Endometrial microvascular endothelial cells (primary cell): ENCODE measurements around the gene ZFP57. TPM values are rescaled to one million over a fixed set of nuclear protein-coding genes. Genes with fewer than 3 reads are reported as not detected.

Experiments used
- in situ Hi-C: cut with HindIII; loops from 2 replicates; pipeline ENCODE4 v1.10.0; 2017; ENCODE audit warnings: low sequenced_read_pairs, low pct_unique_long_range_greater_than_20kb; ENCODE audit errors: inconsistent ontology term
- total RNA-seq: library from RNA; depleted of rRNA; stranded (reverse); fragments of >200 nt; gene quantifications from one replicate; pipeline ENCODE4 v1.2.3, GENCODE V29; 2015; ENCODE audit errors: inconsistent ontology term

The ZFP57 gene
- total RNA-seq = 2.5 TPM

- in situ Hi-C loops = no loop called here
These were observed at the start of gene ZFP57 for GRCh38 chr6:29680904-29681303. ZFP57 (minus strand) TSS chr6:29681152; CDS start chr6:29677003, 4,149 bp downstream.

- in situ Hi-C loops = no loop called here
These were observed 49.7 kb upstream of the ZFP57 start for GRCh38 chr6:29730575-29731126.

GRCh38 chr6:29729774-29730328 lies 48.9 kb upstream of the ZFP57 start:
- in situ Hi-C loops = no loop called here

GRCh38 chr6:29728875-29729270 lies 47.9 kb upstream of the ZFP57 start:
- in situ Hi-C loops = no loop called here

- in situ Hi-C loops = no loop called here
These were observed 47.4 kb upstream of the ZFP57 start for GRCh38 chr6:29728173-29728874.

GRCh38 chr6:29727637-29728036 lies 46.7 kb upstream of the ZFP57 start:
- in situ Hi-C loops = no loop called here

GRCh38 chr6:29726571-29727194 lies 45.7 kb upstream of the ZFP57 start:
- in situ Hi-C loops = no loop called here

- in situ Hi-C loops = no loop called here
These were observed 45.0 kb upstream of the ZFP57 start for GRCh38 chr6:29726001-29726400.

GRCh38 chr6:29724937-29725869 lies 44.3 kb upstream of the ZFP57 start:
- in situ Hi-C loops = no loop called here

GRCh38 chr6:29723666-29724588 lies 43.0 kb upstream of the ZFP57 start:
- in situ Hi-C loops = no loop called here

GRCh38 chr6:29723262-29723665 lies 42.3 kb upstream of the ZFP57 start, which contains the start of gene HLA-F:
HLA-F (plus strand) TSS chr6:29723434; CDS start chr6:29723464, 30 bp downstream.
- in situ Hi-C loops = no loop called here

- in situ Hi-C loops = no loop called here
These were observed 39.9 kb upstream of the ZFP57 start for GRCh38 chr6:29720863-29721262.

GRCh38 chr6:29710281-29710941 lies 29.5 kb upstream of the ZFP57 start:
- in situ Hi-C loops = no loop called here

GRCh38 chr6:29709188-29709587 lies 28.2 kb upstream of the ZFP57 start:
- in situ Hi-C loops = no loop called here

GRCh38 chr6:29708432-29709179 lies 27.7 kb upstream of the ZFP57 start:
- in situ Hi-C loops = no loop called here

- in situ Hi-C loops = no loop called here
These were observed 24.7 kb upstream of the ZFP57 start for GRCh38 chr6:29705389-29706231.
